Epidermal melanocyte (primary cell): ENCODE data around the gene FOXO6.

Source experiments
- DNase-seq: peaks from one replicate; pipeline ENCODE4 v3.0.0; 2011; ENCODE audit warnings: low spot score; ENCODE audit not compliant: insufficient read length

The FOXO6 gene

GRCh38 chr1:41382480-41383090 is 21.4 kb downstream of the FOXO6 start:
- DNase-seq = no peak

GRCh38 chr1:41383094-41383852 is 22.0 kb downstream of the FOXO6 start:
- DNase-seq = no peak

- DNase-seq = no peak
Observed at GRCh38 chr1:41384579-41384978, 23.3 kb downstream of the FOXO6 start.

GRCh38 chr1:41385398-41386195 is 24.4 kb downstream of the FOXO6 start:
- no peak for DNase-seq

- DNase-seq = no peak
Observed at GRCh38 chr1:41386196-41386663, 25.0 kb downstream of the FOXO6 start.

- DNase-seq = peak; percentile 57
Observed at GRCh38 chr1:41387667-41388091, 26.4 kb downstream of the FOXO6 start.

GRCh38 chr1:41388510-41388909 is 27.3 kb downstream of the FOXO6 start:
- DNase-seq = no peak

- no peak for DNase-seq
Observed at GRCh38 chr1:41389009-41389408, 27.8 kb downstream of the FOXO6 start.

- no peak for DNase-seq
Observed at GRCh38 chr1:41390166-41390565, 28.9 kb downstream of the FOXO6 start.

- DNase-seq = no peak
Observed at GRCh38 chr1:41390573-41390972, 29.3 kb downstream of the FOXO6 start.

- DNase-seq = no peak
Observed at GRCh38 chr1:41391834-41392527, 30.7 kb downstream of the FOXO6 start.

GRCh38 chr1:41392528-41392924 is 31.3 kb downstream of the FOXO6 start:
- no peak for DNase-seq

- no peak for DNase-seq
Observed at GRCh38 chr1:41393716-41394368, 32.6 kb downstream of the FOXO6 start.

- no peak for DNase-seq
Observed at GRCh38 chr1:41394369-41394744, 33.1 kb downstream of the FOXO6 start.

GRCh38 chr1:41394959-41395956 is 34.0 kb downstream of the FOXO6 start:
- DNase-seq = no peak

- DNase-seq = no peak
Observed at GRCh38 chr1:41396084-41396483, 34.9 kb downstream of the FOXO6 start.

GRCh38 chr1:41397020-41397419 is 35.8 kb downstream of the FOXO6 start:
- no peak for DNase-seq

GRCh38 chr1:41397753-41398330 is 36.6 kb downstream of the FOXO6 start:
- DNase-seq = no peak

GRCh38 chr1:41399145-41399795 is 38.0 kb downstream of the FOXO6 start:
- DNase-seq = no peak
